HG02870 (cell line): ENCODE measurements around the gene VWC2.

ENCODE experiments used
- ATAC-seq: cut with Tn5 transposase; IDR thresholded peaks from one replicate; pipeline ENCODE4 v1.9.1; 2021; ENCODE audit warnings: mild to moderate bottlenecking, moderate library complexity; ENCODE audit not compliant: unreplicated experiment

Gene VWC2

GRCh38 chr7:49773218-49773935 lies at the start of gene VWC2:
VWC2 (plus strand) TSS chr7:49773638; CDS start chr7:49775436, 1,798 bp downstream.
- ATAC-seq, result no peak

DNA sequence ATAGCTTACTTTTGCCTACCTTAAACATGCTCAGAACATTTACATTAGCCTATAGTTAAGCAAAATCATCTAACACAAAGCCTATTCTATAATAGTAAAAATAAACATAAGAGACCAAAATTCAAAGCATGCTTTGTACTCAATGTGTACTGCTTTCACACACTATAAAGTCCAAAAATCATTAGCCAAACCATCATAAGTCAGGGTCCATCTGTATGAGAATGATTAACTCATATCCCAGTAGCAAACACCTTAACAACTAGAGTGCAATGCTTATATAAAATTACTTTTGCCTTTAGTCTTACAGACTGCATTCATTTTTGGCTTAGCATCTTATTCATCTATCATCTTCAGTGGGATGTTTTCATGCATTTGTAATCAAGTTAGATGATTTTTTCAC lies 49.4 kb upstream of the VWC2 start:
- ATAC-seq, result no peak

DNA sequence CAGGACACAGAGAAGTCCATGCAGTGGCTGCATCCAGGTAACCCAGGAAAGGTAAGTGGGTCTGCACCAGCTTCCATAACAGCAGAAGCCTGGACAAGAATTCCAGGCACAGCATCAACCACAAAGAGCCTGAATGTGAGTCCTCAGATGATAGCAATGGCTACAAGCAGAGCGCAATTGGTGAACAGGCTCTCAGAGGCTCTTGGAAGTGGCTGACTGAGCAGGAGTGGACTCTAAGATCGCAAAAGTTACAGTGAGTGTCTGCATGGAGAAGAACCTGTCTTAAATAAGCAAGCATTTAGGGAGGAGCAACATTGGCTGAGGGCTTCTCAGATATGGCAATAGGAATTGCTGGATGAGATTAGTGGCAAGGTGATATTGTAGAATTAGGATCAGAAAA lies 41.6 kb upstream of the VWC2 start:
- ATAC-seq, result no peak

- no peak for ATAC-seq
Observed at GRCh38 chr7:49762666-49763065, 10.8 kb upstream of the VWC2 start.

DNA sequence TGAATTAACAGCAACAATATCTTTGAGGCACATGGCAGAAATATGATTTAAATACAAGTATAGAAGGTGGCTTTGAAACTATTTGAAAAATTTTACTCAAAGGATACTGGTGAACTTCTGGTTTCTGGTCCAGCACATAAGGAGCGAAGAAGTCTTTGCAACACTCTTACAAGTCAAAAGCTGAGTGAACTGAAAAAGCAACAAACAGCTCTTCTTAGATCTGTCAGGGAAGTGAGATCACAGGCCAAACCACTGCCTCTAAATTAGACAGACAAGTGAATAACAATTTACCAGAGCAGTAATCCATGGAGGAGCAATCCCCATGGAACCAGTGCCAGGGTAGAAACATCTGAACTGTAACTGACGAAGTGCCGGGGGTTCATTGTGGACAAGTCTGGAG lies 9.6 kb upstream of the VWC2 start:
- ATAC-seq, result peak; percentile 21

DNA sequence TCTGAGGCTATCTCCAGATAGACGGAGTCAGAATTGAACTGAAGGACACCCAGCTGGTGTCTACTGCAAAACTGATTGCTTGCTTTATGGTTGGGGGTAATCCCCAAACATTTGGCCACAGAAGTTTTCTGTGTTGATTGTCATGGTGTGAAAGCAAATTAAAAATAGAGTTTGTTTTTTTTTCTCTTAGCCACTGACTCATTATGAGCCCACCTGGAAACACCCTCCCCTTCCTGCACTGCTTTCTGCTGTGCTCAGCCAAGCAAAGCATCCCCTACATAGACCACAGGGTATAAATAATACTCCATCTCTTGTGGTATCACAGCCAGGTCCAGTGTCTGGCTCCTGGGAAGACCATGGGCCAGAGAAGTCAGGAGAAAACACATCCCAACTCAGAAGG lies 6.5 kb upstream of the VWC2 start:
- ATAC-seq, result peak; percentile 81

- no peak for ATAC-seq
Observed at GRCh38 chr7:49767719-49768118, 5.7 kb upstream of the VWC2 start.

GRCh38 chr7:49768254-49768653 lies 5.2 kb upstream of the VWC2 start:
- no peak for ATAC-seq

- ATAC-seq, result no peak
Observed at GRCh38 chr7:49768835-49769234, 4.6 kb upstream of the VWC2 start.

DNA sequence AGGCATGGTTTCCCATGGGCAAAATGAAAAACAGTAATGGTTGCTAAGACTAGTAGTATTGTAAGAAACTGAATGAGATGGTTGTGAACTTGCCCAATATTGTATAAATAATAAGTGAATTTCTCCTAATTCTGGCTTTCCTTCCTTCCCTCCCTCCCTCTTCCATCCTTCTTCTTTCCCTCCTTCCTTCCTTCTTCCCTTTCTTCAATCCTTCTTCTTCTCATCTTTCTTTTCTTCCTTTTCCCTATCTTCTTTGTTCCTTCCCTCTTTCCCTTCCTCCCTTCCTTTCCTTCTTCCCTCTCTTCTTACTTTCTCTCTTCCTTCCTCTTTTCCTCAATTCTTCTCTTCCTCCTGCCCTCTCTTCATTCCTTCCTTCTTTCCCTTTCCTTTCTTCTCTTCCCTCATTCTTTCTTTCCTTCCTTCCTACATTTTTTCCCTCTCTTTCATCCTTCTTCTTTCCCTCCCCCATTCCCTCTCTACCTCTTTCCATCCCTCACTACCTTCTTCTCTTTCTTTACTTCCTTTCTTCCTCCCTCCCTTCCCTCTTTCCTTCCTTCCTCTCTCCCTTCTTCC lies 4.1 kb upstream of the VWC2 start:
- no peak for ATAC-seq

GRCh38 chr7:49770838-49771237 lies 2.6 kb upstream of the VWC2 start:
- ATAC-seq, result no peak

DNA sequence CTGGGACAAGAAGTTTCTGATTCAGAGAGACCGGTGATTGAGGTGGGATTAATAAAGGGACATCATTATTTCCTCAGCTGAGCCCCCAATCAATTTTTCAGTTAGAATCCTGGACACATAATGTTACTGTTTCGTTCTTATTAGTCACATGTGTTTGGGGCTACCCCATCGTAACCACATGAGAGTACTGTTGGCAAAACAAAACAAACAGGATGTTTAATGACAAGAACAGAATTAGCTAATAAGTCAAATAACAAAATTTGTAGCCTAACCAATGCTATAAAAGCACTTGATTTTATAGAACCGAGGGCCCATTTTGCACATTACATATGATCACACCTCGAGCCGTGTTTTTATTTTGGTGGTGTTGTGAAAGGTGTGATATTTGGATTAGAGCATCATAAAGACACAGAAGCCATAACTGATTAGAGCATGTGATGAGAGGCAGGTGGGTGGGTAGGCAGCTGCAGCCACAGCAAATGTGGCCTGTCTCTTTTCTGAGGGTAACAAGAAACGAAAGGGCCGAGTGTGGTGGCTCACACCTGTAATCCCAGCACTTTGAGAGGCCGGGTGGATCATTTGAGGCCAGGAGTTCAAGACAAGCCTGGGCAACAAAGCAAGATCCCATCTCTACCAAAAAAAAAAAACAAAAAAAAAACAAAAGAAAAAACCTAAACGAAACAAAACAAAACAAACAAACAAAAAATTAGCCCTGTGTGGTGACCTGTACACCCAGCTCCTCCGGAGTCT lies 1.8 kb upstream of the VWC2 start:
- ATAC-seq, result peak; percentile 37

GRCh38 chr7:49772916-49773217 lies 571 bp upstream of the VWC2 start:
- no peak for ATAC-seq

- ATAC-seq, result no peak
Observed at GRCh38 chr7:49773936-49774458, 559 bp downstream of the VWC2 start.

GRCh38 chr7:49774459-49775064 lies 1.1 kb downstream of the VWC2 start:
- ATAC-seq, result no peak

DNA sequence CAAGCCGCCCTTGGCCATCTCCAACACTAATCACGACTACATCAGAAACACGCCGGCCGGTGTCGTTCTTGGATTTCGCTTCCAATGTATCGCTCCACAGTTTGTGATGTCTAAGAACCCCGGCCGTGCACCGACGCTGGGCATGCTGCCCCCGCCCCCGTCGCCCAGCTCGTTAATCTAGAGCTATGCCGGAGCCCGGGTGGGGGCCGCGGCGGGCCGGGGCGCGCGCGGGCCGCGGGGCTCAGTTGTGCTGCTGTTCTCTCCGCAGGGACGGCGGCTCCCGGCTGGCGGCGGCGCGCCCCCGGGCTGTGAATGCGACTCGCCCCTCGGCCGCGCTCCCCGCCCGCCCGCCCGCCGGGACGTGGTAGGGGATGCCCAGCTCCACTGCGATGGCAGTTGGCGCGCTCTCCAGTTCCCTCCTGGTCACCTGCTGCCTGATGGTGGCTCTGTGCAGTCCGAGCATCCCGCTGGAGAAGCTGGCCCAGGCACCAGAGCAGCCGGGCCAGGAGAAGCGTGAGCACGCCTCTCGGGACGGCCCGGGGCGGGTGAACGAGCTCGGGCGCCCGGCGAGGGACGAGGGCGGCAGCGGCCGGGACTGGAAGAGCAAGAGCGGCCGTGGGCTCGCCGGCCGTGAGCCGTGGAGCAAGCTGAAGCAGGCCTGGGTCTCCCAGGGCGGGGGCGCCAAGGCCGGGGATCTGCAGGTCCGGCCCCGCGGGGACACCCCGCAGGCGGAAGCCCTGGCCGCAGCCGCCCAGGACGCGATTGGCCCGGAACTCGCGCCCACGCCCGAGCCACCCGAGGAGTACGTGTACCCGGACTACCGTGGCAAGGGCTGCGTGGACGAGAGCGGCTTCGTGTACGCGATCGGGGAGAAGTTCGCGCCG lies 1.9 kb downstream of the VWC2 start:
- ATAC-seq, result no peak

DNA sequence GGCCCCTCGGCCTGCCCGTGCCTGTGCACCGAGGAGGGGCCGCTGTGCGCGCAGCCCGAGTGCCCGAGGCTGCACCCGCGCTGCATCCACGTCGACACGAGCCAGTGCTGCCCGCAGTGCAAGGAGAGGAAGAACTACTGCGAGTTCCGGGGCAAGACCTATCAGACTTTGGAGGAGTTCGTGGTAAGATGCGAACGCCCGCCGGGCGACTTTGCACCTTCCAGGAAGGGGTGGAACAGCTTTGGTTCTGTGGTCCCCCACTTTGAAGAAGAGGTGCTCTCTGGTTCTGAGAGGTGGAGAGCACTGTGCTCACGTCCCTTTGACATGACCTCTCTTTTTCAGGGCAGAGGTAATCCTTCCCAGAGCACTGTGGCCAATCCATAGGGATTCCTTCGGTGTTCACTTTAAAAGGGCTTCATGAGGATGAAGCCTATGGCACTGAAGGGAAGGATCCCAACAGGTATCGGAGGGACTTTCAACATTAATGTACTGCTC lies 2.6 kb downstream of the VWC2 start:
- no peak for ATAC-seq

DNA sequence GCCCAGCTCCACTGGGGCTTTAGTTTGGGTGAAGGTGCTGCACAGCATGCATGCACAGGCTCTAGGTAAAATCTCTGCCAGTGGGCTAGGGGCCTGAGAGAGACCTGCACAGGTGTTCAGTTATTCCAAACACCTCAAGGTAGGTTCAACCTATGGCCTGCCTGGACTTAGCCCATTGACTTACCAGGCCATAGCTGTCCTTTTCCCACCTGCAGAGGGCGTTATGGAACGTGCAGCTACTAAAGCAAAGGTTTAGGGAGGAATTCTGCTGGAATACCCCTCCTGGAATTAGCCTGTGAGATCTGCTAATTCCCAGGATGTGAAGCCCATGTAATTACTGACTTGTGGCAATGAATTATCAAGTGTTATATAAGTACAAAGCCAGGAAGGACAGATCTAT lies 3.6 kb downstream of the VWC2 start:
- ATAC-seq, result no peak

DNA sequence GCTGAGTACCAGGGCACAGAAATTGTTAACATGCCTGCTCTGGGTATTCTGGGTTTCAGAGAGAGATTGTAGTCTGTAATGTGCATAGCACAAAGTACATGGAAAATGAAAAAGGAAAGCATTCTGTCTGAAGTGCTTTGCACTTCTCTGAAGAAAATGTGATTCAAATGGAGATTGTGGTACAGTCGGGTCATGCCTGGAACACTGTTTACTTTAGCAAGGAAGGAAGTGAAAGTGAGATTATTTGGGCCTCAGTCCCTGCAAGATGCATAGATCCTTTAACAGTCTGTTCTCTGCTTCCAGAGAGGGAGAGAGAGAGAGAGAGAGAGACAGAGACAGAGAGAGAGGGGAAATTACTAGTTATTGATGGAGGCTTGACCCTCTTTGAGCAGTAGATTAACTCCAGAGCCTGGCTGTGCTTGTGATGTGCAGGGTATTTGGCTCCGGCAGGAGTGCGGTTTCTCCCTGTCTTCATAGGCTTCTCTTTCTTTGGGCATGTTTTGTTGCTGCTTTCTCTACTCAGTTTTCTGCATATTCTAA lies 5.4 kb downstream of the VWC2 start:
- ATAC-seq, result peak; percentile 66

DNA sequence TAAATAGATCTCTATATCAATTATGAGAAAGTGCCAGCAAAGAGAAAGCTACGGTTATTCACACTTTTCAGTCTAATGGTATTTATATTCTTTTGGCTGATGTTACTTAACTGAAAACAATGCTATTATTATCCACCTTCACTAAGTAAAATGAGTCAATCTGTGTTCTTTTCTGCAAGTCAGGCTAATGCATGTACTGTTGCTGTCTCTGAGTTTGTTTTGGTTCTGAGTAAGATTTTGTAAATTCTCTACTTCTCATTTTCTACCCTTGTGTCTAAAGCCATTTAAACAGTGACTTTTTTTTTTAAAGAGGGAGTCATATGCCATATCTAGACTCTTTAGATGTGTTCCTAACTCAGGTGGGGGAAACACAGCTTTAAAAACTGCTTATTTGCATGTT lies 7.5 kb downstream of the VWC2 start:
- peak; percentile 55 for ATAC-seq
